K562 (cell line): Measurements from ENCODE around the gene NAPA. TPM values are rescaled to one million over a fixed set of nuclear protein-coding genes. Genes with fewer than 3 reads are reported as not detected.

ENCODE experiments used
- COPS2 ChIP-seq: fragments of 450-650 bp; conservative IDR thresholded peaks from 2 replicates; pipeline ENCODE4 v1.6.1; 2016; ENCODE audit warnings: mild to moderate bottlenecking, moderate library complexity
- HDAC6 ChIP-seq: IDR thresholded peaks from 2 replicates; pipeline ENCODE4 v1.6.1; 2012; ENCODE audit warnings: low read depth, mild to moderate bottlenecking, control low read depth, inconsistent platforms, low read length, moderate library complexity
- HNRNPH1 ChIP-seq: fragments of 200-400 bp; formaldehyde crosslinking; optimal IDR thresholded peaks from 2 replicates; pipeline ENCODE3; 2017; ENCODE audit warnings: low read depth, mild to moderate bottlenecking, low read length, moderate library complexity
- MXI1 ChIP-seq: IDR thresholded peaks from 2 replicates; pipeline ENCODE4 v1.6.1; 2011; ENCODE audit warnings: low read depth, mild to moderate bottlenecking, improper control_type of control experiment, low read length
- NFYB ChIP-seq: IDR thresholded peaks from 2 replicates; pipeline ENCODE4 v1.6.1; 2011; ENCODE audit warnings: mild to moderate bottlenecking, moderate library complexity; ENCODE audit not compliant: insufficient read length; ENCODE audit errors: extremely low read depth
- PCBP1 ChIP-seq: fragments of 200-400 bp; formaldehyde crosslinking; IDR thresholded peaks from 2 replicates; pipeline ENCODE4 v1.6.1; 2018; ENCODE audit warnings: mild to moderate bottlenecking, low read depth, low read length; ENCODE audit not compliant: poor library complexity, severe bottlenecking
- PRPF4 ChIP-seq: fragments of 200-400 bp; formaldehyde crosslinking; IDR thresholded peaks from one replicate; pipeline ENCODE4 v1.6.1; 2017; ENCODE audit warnings: low read length, low read depth, mild to moderate bottlenecking; ENCODE audit not compliant: insufficient read depth, poor library complexity, severe bottlenecking
- RBM34 ChIP-seq: fragments of 200-400 bp; formaldehyde crosslinking; IDR thresholded peaks from 2 replicates; pipeline ENCODE4 v1.6.1; 2018; ENCODE audit warnings: low read length, borderline replicate concordance; ENCODE audit not compliant: insufficient read depth
- TEAD4 ChIP-seq, 2 experiments: sonication (generic) in 1 of 2; formaldehyde crosslinking in 1 of 2; IDR thresholded peaks; 2 replicates each; pipeline versions ENCODE4 v1.6.1 to v1.8.0; 2012 to 2022; ENCODE audit warnings: borderline replicate concordance in 1 of 2, inconsistent platforms in 1 of 2, low read length in 1 of 2, mild to moderate bottlenecking in 1 of 2, missing genetic modification reagents in 1 of 2
- ZFP1 ChIP-seq: fragments of 450-650 bp; formaldehyde crosslinking; IDR thresholded peaks from 2 replicates; pipeline ENCODE4 v1.4.0; 2020; ENCODE audit warnings: mild to moderate bottlenecking, mixed read lengths
- ZNF263 ChIP-seq: sonication (generic); formaldehyde crosslinking; IDR thresholded peaks from 2 replicates; pipeline ENCODE4 v1.8.0; 2022; ENCODE audit warnings: mild to moderate bottlenecking, missing genetic modification reagents, borderline replicate concordance
- ZNF3 ChIP-seq: fragments of 250-450 bp; sonication (Bioruptor Pico); IDR thresholded peaks from 2 replicates; pipeline ENCODE4 v1.5.0; 2021; ENCODE audit warnings: mild to moderate bottlenecking, moderate library complexity
- ZNF431 ChIP-seq: sonication (generic); formaldehyde crosslinking; IDR thresholded peaks from 2 replicates; pipeline ENCODE4 v1.8.0; 2022; ENCODE audit warnings: mild to moderate bottlenecking, missing genetic modification reagents
- polyA plus RNA-seq, 8 experiments: library from polyadenylated mRNA; depleted of rRNA in 4 of 8; stranded (reverse) in 5 of 8; unstranded in 3 of 8; fragments of >200 nt; fragmentation: Nextera tagmentation in 2 of 8; fragmentation: Illumina TruSeq in 1 of 8; extraction: Ambion mirVana in 2 of 8; extraction: Trizol in 1 of 8; gene quantifications; 2 replicates each; pipeline versions ENCODE4 v1.2.1 to v1.2.3, GENCODE V29; 2011 to 2014; ENCODE audit warnings: inconsistent platforms in 1 of 8, missing spikeins in 1 of 8
- total RNA-seq, 7 experiments: library from RNA; depleted of rRNA in 6 of 7; stranded (reverse); fragments of >200 nt in 6 of 7; fragmentation: Illumina TruSeq in 2 of 7; extraction: Trizol in 2 of 7; gene quantifications; 2 replicates each; pipeline versions ENCODE4 v1.2.1 to v1.2.3, GENCODE V29; 2011 to 2021; ENCODE audit warnings: low replicate concordance in 1 of 7
- TF ChIP-seq, protein P1 (sequence below): sonication (generic); formaldehyde crosslinking; IDR thresholded peaks from 2 replicates; pipeline ENCODE4 v1.8.1; 2023; ENCODE audit warnings: mild to moderate bottlenecking, missing genetic modification reagents, moderate library complexity
- TF ChIP-seq, protein P2 (sequence below): fragments of 200-800 bp; sonication (Bioruptor generic); IDR thresholded peaks from 2 replicates; pipeline ENCODE4 v1.6.1; 2017; ENCODE audit warnings: missing genetic modification characterization, missing compliant biosample characterization
- TF ChIP-seq, protein P3 (sequence below), 2 experiments: IDR thresholded peaks in 1 of 2; conservative IDR thresholded peaks in 1 of 2; 2 replicates each; pipeline ENCODE4 v1.6.1; 2016; ENCODE audit warnings: low read depth in 2 of 2, mild to moderate bottlenecking in 1 of 2, missing compliant biosample characterization in 1 of 2, missing genetic modification characterization in 1 of 2, moderate library complexity in 1 of 2
- TF ChIP-seq, protein P4 (sequence below), 2 experiments: fragments of 200-800 bp in 1 of 2; sonication (Bioruptor generic) in 1 of 2; sonication (generic) in 1 of 2; formaldehyde crosslinking in 1 of 2; IDR thresholded peaks in 1 of 2; conservative IDR thresholded peaks in 1 of 2; 2 replicates each; pipeline versions ENCODE4 v1.5.0 to v1.6.1; 2016 to 2020; ENCODE audit warnings: missing compliant biosample characterization in 1 of 2, missing genetic modification characterization in 1 of 2, missing genetic modification reagents in 1 of 2

The NAPA gene
- total and polyA plus RNA-seq, 9 of the 15 experiments (the other 6 are each of a cell fraction or from before 2014, with no cell fraction given) = 5.4 to 98.6 (median 77.5) TPM

DNA sequence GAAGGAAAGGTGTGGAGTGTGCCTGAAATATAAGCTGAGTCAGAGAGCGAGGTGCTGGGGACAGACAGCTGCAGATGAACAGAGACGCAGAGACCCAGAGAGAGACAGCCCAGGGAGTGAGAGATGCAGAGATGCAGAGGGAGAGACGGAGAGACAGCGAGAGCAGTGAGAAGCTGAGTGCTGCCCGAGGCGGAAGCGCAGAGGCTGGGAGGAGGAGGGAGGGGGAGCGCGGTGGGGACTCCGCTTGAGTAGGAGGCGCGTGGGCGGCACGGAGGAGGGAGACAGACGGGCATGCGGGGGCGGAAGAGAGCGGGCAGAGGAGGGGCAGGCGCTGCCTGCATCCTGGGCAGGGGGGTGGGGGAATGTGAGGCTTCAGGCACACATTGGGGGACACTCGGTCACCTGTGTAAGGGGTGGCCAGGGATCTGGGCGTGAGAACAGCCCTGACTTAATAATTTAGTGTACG is 68.9 kb downstream of the NAPA start (continued):
- no peak for TF ChIP-seq RBM34
- no peak for TF ChIP-seq HNRNPH1
- TF ChIP-seq PRPF4 = no peak
- TF ChIP-seq, protein P1, sequence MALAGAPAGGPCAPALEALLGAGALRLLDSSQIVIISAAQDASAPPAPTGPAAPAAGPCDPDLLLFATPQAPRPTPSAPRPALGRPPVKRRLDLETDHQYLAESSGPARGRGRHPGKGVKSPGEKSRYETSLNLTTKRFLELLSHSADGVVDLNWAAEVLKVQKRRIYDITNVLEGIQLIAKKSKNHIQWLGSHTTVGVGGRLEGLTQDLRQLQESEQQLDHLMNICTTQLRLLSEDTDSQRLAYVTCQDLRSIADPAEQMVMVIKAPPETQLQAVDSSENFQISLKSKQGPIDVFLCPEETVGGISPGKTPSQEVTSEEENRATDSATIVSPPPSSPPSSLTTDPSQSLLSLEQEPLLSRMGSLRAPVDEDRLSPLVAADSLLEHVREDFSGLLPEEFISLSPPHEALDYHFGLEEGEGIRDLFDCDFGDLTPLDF (CRISPR knock-in tag) = no peak
- no peak for TF ChIP-seq ZNF3 (CRISPR knock-in tag)
- TF ChIP-seq, protein P2, sequence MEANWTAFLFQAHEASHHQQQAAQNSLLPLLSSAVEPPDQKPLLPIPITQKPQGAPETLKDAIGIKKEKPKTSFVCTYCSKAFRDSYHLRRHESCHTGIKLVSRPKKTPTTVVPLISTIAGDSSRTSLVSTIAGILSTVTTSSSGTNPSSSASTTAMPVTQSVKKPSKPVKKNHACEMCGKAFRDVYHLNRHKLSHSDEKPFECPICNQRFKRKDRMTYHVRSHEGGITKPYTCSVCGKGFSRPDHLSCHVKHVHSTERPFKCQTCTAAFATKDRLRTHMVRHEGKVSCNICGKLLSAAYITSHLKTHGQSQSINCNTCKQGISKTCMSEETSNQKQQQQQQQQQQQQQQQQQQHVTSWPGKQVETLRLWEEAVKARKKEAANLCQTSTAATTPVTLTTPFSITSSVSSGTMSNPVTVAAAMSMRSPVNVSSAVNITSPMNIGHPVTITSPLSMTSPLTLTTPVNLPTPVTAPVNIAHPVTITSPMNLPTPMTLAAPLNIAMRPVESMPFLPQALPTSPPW (CRISPR knock-in tag) = peak; percentile 93
- no peak for TF ChIP-seq PCBP1
- TF ChIP-seq ZNF431 (CRISPR knock-in tag) = no peak
- TF ChIP-seq HDAC6 = no peak
- no peak for TF ChIP-seq NFYB
- peak; percentile 92 for TF ChIP-seq ZNF263
- peak; percentile 74 for TF ChIP-seq TEAD4 (IDR thresholded peaks at IDR 0.05; ENCODE audit: low read length)
- TF ChIP-seq TEAD4 (CRISPR knock-in tag; IDR thresholded peaks at IDR 0.05; ENCODE audit: borderline replicate concordance) = no peak
- TF ChIP-seq, protein P3, sequence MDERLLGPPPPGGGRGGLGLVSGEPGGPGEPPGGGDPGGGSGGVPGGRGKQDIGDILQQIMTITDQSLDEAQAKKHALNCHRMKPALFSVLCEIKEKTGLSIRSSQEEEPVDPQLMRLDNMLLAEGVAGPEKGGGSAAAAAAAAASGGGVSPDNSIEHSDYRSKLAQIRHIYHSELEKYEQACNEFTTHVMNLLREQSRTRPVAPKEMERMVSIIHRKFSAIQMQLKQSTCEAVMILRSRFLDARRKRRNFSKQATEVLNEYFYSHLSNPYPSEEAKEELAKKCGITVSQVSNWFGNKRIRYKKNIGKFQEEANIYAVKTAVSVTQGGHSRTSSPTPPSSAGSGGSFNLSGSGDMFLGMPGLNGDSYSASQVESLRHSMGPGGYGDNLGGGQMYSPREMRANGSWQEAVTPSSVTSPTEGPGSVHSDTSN (CRISPR knock-in tag; IDR thresholded peaks at IDR 0.05; ENCODE audit: low read depth) = no peak
- TF ChIP-seq, protein P3 (tag; conservative IDR thresholded peaks at IDR 0.05; ENCODE audit: low read depth) = no peak
- TF ChIP-seq ZFP1 (CRISPR knock-in tag) = no peak
- no peak for TF ChIP-seq MXI1
- TF ChIP-seq COPS2 = no peak
- TF ChIP-seq, protein P4, sequence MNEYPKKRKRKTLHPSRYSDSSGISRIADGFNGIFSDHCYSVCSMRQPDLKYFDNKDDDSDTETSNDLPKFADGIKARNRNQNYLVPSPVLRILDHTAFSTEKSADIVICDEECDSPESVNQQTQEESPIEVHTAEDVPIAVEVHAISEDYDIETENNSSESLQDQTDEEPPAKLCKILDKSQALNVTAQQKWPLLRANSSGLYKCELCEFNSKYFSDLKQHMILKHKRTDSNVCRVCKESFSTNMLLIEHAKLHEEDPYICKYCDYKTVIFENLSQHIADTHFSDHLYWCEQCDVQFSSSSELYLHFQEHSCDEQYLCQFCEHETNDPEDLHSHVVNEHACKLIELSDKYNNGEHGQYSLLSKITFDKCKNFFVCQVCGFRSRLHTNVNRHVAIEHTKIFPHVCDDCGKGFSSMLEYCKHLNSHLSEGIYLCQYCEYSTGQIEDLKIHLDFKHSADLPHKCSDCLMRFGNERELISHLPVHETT (CRISPR knock-in tag; conservative IDR thresholded peaks at IDR 0.05 in 1 of 2, IDR thresholded peaks at IDR 0.05 in 1 of 2) = no peak
